ENCODE results near the gene CFAP46. TPM values are rescaled to one million over a fixed set of nuclear protein-coding genes. Genes with fewer than 3 reads are reported as not detected.

CFAP46 gene
- polyA plus RNA-seq, 1 donor from 2014 or later: 2.6 TPM

GRCh38 chr10:132909491-132910071 lies 32.8 kb downstream of the CFAP46 start:
- TF ChIP-seq SMC3 (conservative IDR thresholded peaks at IDR 0.05; ENCODE audit: poor library complexity): no peak
- no peak for TF ChIP-seq RAD21 (conservative IDR thresholded peaks at IDR 0.05)
- TF ChIP-seq POLR2AphosphoS5 (IDR thresholded peaks at IDR 0.05): no peak
- no peak for TF ChIP-seq EZH2 (IDR thresholded peaks at IDR 0.05; ENCODE audit: borderline replicate concordance, insufficient read depth, low read length, poor library complexity, severe bottlenecking)
- Histone ChIP-seq H4K20me1 (ENCODE audit: insufficient read depth) (no peaks in the 10 kb centered on the region), H3F3A (ENCODE audit: insufficient read depth, low read length, poor library complexity, severe bottlenecking) (no peaks in the 10 kb centered on the region), H3K4me3 (ENCODE audit: low read length) (no peak overlapping the region), H3K4me2 (ENCODE audit: low read length) (no peak overlapping the region), H3K79me2 (replicated peaks; ENCODE audit: insufficient read depth, low read length) (no peaks in the 10 kb centered on the region), H3K9me2 (ENCODE audit: insufficient read depth, low read length) (no peaks in the 10 kb centered on the region), H3K9ac (ENCODE audit: low read length) (no peak overlapping the region), H3K27me3 (ENCODE audit: insufficient read depth, low read depth, low read length) (no peaks in the 10 kb centered on the region), H2AFZ (ENCODE audit: low read depth, low read length) (no peak overlapping the region), H3K9me3 (ENCODE audit: low read length) (no peaks in the 10 kb centered on the region), H3K27ac (ENCODE audit: low read length) (no peak overlapping the region), H3K36me3 (ENCODE audit: insufficient read depth, low read length) (no peaks in the 10 kb centered on the region)

DNA sequence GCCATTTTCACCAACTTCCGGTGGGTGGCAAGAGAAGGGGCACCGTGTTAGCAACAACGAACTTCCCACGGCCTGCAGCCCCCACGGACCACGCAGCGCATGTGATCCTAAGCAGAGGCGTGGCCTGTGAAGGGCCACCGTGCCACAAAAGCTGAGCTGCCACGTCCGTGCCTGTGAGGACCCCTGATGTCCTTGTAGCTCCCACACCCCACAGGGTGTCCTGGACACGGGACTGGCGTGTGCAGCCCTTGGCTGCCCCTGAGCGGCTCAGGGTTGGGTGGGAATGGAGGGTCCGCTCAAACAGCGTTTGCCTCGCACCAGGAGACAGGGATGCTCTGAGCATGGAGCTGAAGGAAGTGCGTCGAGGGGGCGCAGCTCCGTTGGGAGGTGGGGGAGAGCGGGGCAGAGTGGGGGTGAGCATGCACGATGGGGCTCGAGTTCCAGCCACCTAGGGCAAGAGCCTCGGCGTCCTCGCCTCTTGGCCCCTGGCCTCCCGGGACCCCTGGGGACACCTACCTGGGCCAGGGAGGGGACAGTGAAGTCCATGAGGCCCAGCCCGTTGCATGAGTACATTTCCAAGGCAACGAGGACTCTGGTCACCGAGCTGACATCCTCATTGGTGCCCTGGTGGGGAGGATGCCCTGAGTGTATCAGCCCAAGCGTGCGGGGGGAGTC lies 33.6 kb downstream of the CFAP46 start:
- H3K27ac ChIP-seq (ENCODE audit: low read length): no peak overlapping the region
- no peak overlapping the region for H3K4me2 ChIP-seq (ENCODE audit: low read length)
- no peaks in the 10 kb centered on the region for H3K9me3 ChIP-seq (ENCODE audit: low read length)
- H2AFZ ChIP-seq (ENCODE audit: low read depth, low read length): no peak overlapping the region
- no peaks in the 10 kb centered on the region for H3K9me2 ChIP-seq (ENCODE audit: insufficient read depth, low read length)
- no peaks in the 10 kb centered on the region for H4K20me1 ChIP-seq (ENCODE audit: insufficient read depth)
- no peak overlapping the region for H3K4me3 ChIP-seq (ENCODE audit: low read length)
- no peaks in the 10 kb centered on the region for H3K36me3 ChIP-seq (ENCODE audit: insufficient read depth, low read length)
- no peaks in the 10 kb centered on the region for H3K27me3 ChIP-seq (ENCODE audit: insufficient read depth, low read depth, low read length)
- H3K9ac ChIP-seq (ENCODE audit: low read length): no peak overlapping the region
- no peak for TF ChIP-seq SMC3 (conservative IDR thresholded peaks at IDR 0.05; ENCODE audit: poor library complexity)
- TF ChIP-seq, protein P1, sequence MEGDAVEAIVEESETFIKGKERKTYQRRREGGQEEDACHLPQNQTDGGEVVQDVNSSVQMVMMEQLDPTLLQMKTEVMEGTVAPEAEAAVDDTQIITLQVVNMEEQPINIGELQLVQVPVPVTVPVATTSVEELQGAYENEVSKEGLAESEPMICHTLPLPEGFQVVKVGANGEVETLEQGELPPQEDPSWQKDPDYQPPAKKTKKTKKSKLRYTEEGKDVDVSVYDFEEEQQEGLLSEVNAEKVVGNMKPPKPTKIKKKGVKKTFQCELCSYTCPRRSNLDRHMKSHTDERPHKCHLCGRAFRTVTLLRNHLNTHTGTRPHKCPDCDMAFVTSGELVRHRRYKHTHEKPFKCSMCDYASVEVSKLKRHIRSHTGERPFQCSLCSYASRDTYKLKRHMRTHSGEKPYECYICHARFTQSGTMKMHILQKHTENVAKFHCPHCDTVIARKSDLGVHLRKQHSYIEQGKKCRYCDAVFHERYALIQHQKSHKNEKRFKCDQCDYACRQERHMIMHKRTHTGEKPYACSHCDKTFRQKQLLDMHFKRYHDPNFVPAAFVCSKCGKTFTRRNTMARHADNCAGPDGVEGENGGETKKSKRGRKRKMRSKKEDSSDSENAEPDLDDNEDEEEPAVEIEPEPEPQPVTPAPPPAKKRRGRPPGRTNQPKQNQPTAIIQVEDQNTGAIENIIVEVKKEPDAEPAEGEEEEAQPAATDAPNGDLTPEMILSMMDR (IDR thresholded peaks at IDR 0.05; ENCODE audit: poor library complexity, severe bottlenecking): no peak
- TF ChIP-seq MXI1 (conservative IDR thresholded peaks at IDR 0.05; ENCODE audit: poor library complexity, severe bottlenecking): no peak
- TF ChIP-seq EP300 (conservative IDR thresholded peaks at IDR 0.05; ENCODE audit: poor library complexity, severe bottlenecking): no peak
- no peak for TF ChIP-seq TAF1 (IDR thresholded peaks at IDR 0.05; ENCODE audit: low read depth)
- TF ChIP-seq, protein P2, sequence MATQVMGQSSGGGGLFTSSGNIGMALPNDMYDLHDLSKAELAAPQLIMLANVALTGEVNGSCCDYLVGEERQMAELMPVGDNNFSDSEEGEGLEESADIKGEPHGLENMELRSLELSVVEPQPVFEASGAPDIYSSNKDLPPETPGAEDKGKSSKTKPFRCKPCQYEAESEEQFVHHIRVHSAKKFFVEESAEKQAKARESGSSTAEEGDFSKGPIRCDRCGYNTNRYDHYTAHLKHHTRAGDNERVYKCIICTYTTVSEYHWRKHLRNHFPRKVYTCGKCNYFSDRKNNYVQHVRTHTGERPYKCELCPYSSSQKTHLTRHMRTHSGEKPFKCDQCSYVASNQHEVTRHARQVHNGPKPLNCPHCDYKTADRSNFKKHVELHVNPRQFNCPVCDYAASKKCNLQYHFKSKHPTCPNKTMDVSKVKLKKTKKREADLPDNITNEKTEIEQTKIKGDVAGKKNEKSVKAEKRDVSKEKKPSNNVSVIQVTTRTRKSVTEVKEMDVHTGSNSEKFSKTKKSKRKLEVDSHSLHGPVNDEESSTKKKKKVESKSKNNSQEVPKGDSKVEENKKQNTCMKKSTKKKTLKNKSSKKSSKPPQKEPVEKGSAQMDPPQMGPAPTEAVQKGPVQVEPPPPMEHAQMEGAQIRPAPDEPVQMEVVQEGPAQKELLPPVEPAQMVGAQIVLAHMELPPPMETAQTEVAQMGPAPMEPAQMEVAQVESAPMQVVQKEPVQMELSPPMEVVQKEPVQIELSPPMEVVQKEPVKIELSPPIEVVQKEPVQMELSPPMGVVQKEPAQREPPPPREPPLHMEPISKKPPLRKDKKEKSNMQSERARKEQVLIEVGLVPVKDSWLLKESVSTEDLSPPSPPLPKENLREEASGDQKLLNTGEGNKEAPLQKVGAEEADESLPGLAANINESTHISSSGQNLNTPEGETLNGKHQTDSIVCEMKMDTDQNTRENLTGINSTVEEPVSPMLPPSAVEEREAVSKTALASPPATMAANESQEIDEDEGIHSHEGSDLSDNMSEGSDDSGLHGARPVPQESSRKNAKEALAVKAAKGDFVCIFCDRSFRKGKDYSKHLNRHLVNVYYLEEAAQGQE (IDR thresholded peaks at IDR 0.05; ENCODE audit: borderline replicate concordance): no peak
- no peak for TF ChIP-seq EZH2 (IDR thresholded peaks at IDR 0.05; ENCODE audit: borderline replicate concordance, insufficient read depth, low read length, poor library complexity, severe bottlenecking)
- TF ChIP-seq RAD21 (conservative IDR thresholded peaks at IDR 0.05): no peak
- no peak for TF ChIP-seq POLR2AphosphoS5 (IDR thresholded peaks at IDR 0.05)
- H3F3A ChIP-seq (ENCODE audit: insufficient read depth, low read length, poor library complexity, severe bottlenecking): no peaks in the 10 kb centered on the region
- no peaks in the 10 kb centered on the region for H3K79me2 ChIP-seq (replicated peaks; ENCODE audit: insufficient read depth, low read length)

Data from neural cell (in vitro differentiated cells).